Thymus (tissue), 11 donors: Measurements from ENCODE around the gene ZRSR2. TPM values are rescaled to one million over a fixed set of nuclear protein-coding genes. Genes with fewer than 3 reads are reported as not detected.

Experiments used
- DNase-seq, 9 donors: peaks; one replicate each; pipeline ENCODE4 v3.0.0-alpha.2; 2013; ENCODE audit warnings: low spot score in 9 of 9, low read depth in 6 of 9, missing footprints in 1 of 9
- H3K27ac ChIP-seq, 2 donors: one replicate each; pipeline ENCODE4 v1.5.1; 2013; ENCODE audit warnings: control low read depth in 1 of 2, low read depth in 1 of 2, low read length in 1 of 2, mild to moderate bottlenecking in 1 of 2, moderate library complexity in 1 of 2
- H3K27me3 ChIP-seq, 2 donors: one replicate each; pipeline ENCODE4 v1.5.1; 2013; ENCODE audit warnings: low read length in 1 of 2; ENCODE audit not compliant: control insufficient read depth in 2 of 2, insufficient read depth in 1 of 2
- H3K36me3 ChIP-seq, 2 donors: one replicate each; pipeline ENCODE4 v1.5.1; 2013; ENCODE audit warnings: low read length in 1 of 2, mild to moderate bottlenecking in 1 of 2, moderate library complexity in 1 of 2; ENCODE audit not compliant: control insufficient read depth in 2 of 2, insufficient read depth in 2 of 2
- H3K4me1 ChIP-seq, 2 donors: one replicate each; pipeline ENCODE4 v1.5.1; 2013; ENCODE audit warnings: low read length in 2 of 2; ENCODE audit not compliant: control insufficient read depth in 2 of 2, insufficient read depth in 2 of 2
- H3K4me3 ChIP-seq, 2 donors: one replicate each; pipeline ENCODE4 v1.5.1; 2013; ENCODE audit warnings: low read length in 2 of 2, control low read depth in 1 of 2, mild to moderate bottlenecking in 1 of 2
- H3K9me3 ChIP-seq, 2 donors: one replicate each; pipeline ENCODE4 v1.5.1; 2013; ENCODE audit warnings: low read length in 1 of 2, mild to moderate bottlenecking in 1 of 2; ENCODE audit not compliant: control insufficient read depth in 2 of 2, insufficient read depth in 1 of 2
- WGBS: extraction: QIAGEN DNeasy Blood & Tissue Kit; methylation state at CpG from one replicate; pipeline ENCODE4 v1.1.7; 2013; 5-methylcytosine and 5-hydroxymethylcytosine counted together
- polyA plus RNA-seq: library from polyadenylated mRNA; stranded (reverse); fragments of 200-250 nt; gene quantifications from one replicate; pipeline ENCODE4 v1.2.3, GENCODE V29; 2013
- total RNA-seq: library from RNA; stranded (reverse); fragments of 120-200 nt; gene quantifications from one replicate; pipeline ENCODE4 v1.2.4, GENCODE V29; 2013
- donor health status: healthy.

The ZRSR2 gene
- total and polyA plus RNA-seq, 2 donors: 9.5 to 30.0 TPM

DNA sequence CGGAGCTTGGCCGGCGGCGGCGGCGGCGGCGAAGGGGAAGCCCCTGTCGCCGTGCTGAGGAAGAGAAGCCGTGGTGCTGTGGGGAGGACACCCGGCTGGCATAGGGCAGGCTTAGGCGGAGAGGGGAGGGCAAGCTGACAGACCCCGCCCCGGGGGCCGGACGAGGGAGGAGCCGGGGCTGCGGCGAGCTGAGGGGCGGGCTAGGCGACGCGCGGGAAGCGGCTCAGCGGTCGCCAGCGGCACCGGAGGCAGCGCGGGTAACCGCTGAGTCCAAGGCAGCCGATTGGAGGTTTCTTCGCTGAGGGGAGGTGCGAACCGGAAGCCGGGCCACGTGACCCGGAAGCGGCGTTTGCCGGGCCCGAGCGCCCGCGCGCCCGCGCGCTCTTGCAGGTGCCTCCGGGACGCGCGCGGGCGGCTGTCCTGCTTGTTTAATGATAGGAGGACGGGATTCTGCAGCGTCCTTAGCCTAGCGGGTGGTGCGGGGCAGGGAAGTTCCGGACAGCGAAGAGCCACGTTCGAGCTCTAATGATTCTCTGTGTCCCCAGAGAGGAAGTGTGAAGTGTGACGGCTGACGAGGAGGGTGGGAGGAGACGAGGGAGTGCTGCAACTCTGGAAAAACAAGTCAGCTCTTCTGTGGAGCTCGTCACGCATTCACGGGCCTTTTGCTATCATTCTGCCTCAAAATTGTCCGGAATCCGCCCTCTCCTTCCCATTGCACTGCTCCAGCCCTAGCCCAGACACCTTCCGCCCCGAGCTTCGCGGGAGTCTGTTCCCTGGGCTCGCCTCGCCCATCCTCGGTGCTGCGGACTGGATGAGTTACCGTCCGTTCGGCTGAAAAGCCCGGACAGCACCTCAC lies 64.7 kb downstream of the ZRSR2 start, which contains the start of gene AP1S2:
AP1S2 (minus strand) TSS at position 102 of the 856 bp plus-strand sequence. CDS start 2,289 bp downstream, outside the sequence.
- no peaks in the 10 kb centered on the region for H3K9me3 ChIP-seq
- under 1% methylated on average over 81 of the region's 85 CpGs for WGBS
- peak within 1 kb of the TSS; percentile 72 to 73 for H3K4me3 ChIP-seq
- peaks cover 0 to 19% of the 10 kb centered on the region in 2 donors for H3K27me3 ChIP-seq
- DNase-seq: peak; percentile 68 to 98 (median 86)
- H3K27ac ChIP-seq: peak within 1 kb of the TSS; percentile 95 to 96
- H3K36me3 ChIP-seq: peaks cover 0 to 4% of the 10 kb centered on the region in 2 donors
- peaks cover 0 to 14% of the 10 kb centered on the region in 2 donors for H3K4me1 ChIP-seq

- H3K4me3 ChIP-seq: peak overlapping the region; percentile 67 to 73
- peaks cover 0 to 19% of the 10 kb centered on the region in 2 donors for H3K27me3 ChIP-seq
- DNase-seq: peak in 1 of 9 donors; percentile 27
- peak overlapping the region; percentile 95 to 96 for H3K27ac ChIP-seq
- WGBS: 8% methylated on average over 16 of the region's 16 CpGs
- H3K36me3 ChIP-seq: no peaks in the 10 kb centered on the region
- no peaks in the 10 kb centered on the region for H3K9me3 ChIP-seq
- H3K4me1 ChIP-seq: peaks cover 0 to 14% of the 10 kb centered on the region in 2 donors
Observed at GRCh38 chrX:15855568-15856221, 65.4 kb downstream of the ZRSR2 start.

DNA sequence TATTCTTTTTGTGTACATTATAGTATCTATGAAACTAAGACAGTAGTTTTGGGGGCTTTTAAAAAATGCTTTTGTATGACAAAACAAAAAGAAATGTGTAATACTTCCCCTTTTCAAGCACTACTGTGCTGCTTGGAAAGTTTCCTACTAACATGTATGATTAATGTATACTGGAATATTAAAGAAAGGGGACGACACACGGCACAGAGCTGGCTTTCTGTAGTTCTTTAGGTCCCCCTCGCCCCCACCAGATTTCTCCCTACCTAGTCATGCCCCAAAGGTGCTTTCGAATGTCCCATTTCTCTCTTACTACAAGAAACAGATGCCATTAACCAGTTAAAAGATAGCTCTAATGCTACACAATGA lies 65.9 kb downstream of the ZRSR2 start:
- Histone ChIP-seq H3K4me3 (no peak overlapping the region), H3K9me3 (no peaks in the 10 kb centered on the region), H3K4me1 (peaks cover 0 to 14% of the 10 kb centered on the region in 2 donors), H3K27ac (peak overlapping the region in 1 of 2 donors; percentile 96), H3K36me3 (no peaks in the 10 kb centered on the region), H3K27me3 (peaks cover 0 to 19% of the 10 kb centered on the region in 2 donors)
- no peak for DNase-seq
- 19% methylated on average over 4 of the region's 4 CpGs for WGBS

- no peaks in the 10 kb centered on the region for H3K36me3 ChIP-seq
- peaks cover 0 to 14% of the 10 kb centered on the region in 2 donors for H3K4me1 ChIP-seq
- H3K4me3 ChIP-seq: no peak overlapping the region
- no peak overlapping the region for H3K27ac ChIP-seq
- H3K9me3 ChIP-seq: no peaks in the 10 kb centered on the region
- WGBS: 57% methylated on average over 1 of the region's 1 CpG
- no peak for DNase-seq
- peaks cover 0 to 19% of the 10 kb centered on the region in 2 donors for H3K27me3 ChIP-seq
Observed at GRCh38 chrX:15856636-15857035, 66.4 kb downstream of the ZRSR2 start.

GRCh38 chrX:15858051-15858450 lies 67.8 kb downstream of the ZRSR2 start:
- H3K27me3 ChIP-seq: peaks cover 0 to 19% of the 10 kb centered on the region in 2 donors
- H3K4me3 ChIP-seq: no peak overlapping the region
- no peak for DNase-seq
- no peaks in the 10 kb centered on the region for H3K9me3 ChIP-seq
- no peaks in the 10 kb centered on the region for H3K36me3 ChIP-seq
- WGBS: 97% methylated on average over 1 of the region's 1 CpG
- H3K27ac ChIP-seq: no peak overlapping the region
- H3K4me1 ChIP-seq: peaks cover 0 to 14% of the 10 kb centered on the region in 2 donors

DNA sequence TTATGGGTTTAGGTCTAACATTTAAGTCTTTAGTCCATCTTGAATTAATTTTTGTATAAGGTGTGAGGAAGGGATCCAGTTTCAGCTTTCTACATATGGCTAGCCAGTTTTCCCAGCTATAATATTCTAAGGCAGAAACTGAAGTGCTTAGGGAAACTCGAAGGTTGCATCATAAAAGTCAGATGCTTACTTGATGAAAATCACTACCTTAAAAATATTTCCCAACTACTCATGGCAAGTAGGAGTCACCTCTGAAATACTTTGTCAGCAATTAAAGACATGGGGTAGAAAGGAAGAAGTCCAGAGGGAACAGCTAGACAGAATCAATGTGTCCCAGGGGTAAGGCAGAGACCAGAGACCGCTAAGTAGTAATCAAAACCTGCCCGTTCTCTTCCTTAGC lies 70.6 kb downstream of the ZRSR2 start:
- H3K36me3 ChIP-seq: no peaks in the 10 kb centered on the region
- no peak overlapping the region for H3K4me3 ChIP-seq
- no peak for DNase-seq
- H3K27me3 ChIP-seq: peaks cover 0 to 4% of the 10 kb centered on the region in 2 donors
- no peaks in the 10 kb centered on the region for H3K4me1 ChIP-seq
- 92% methylated on average over 3 of the region's 3 CpGs for WGBS
- no peaks in the 10 kb centered on the region for H3K9me3 ChIP-seq
- no peak overlapping the region for H3K27ac ChIP-seq

DNA sequence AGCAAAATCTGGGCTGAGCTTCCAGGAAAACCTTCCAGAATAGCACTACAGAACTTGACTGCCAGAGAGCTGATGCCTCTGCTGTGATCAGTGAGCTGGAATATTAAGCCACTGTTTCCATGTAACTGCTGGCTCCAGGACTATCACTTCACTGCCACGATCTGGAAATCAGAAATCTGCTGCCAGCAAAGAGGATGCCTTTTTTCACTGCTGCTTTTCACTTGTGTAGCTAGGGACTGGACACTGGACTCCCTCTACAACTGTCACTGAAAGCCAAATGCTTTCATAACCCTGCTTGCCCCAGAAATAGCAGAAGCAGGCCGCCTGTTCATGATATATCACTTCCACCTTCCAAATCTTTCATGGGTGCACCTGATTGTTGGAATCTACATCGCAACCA lies 73.7 kb downstream of the ZRSR2 start:
- Histone ChIP-seq H3K36me3 (no peaks in the 10 kb centered on the region), H3K4me1 (no peaks in the 10 kb centered on the region), H3K27ac (no peak overlapping the region), H3K27me3 (peaks cover 0 to 2% of the 10 kb centered on the region in 2 donors), H3K4me3 (no peak overlapping the region), H3K9me3 (no peaks in the 10 kb centered on the region)
- DNase-seq: no peak
- WGBS: 90% methylated on average over 3 of the region's 3 CpGs

DNA sequence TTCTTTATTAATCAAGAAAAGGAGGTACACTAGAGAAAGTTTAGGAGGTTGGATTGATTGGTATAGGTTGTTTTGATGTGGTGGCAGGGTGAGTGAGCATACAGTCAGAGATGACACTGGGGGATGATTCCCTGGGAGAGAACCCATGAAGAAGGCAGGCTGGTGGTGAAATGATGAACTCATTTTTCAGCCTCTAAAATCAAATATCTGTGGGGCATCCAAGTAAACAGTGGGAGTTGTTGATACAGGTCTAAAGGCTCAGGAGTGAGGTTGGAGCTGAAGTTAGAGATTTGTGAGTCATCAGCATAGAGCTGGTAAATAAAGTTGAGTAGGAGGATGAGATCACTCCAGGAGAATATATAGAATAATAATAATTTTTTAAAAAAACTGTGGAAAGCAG lies 74.3 kb downstream of the ZRSR2 start:
- Histone ChIP-seq H3K4me1 (no peaks in the 10 kb centered on the region), H3K9me3 (no peaks in the 10 kb centered on the region), H3K27ac (no peak overlapping the region), H3K4me3 (no peak overlapping the region), H3K27me3 (peaks cover 0 to 2% of the 10 kb centered on the region in 2 donors), H3K36me3 (no peaks in the 10 kb centered on the region)
- no peak for DNase-seq

DNA sequence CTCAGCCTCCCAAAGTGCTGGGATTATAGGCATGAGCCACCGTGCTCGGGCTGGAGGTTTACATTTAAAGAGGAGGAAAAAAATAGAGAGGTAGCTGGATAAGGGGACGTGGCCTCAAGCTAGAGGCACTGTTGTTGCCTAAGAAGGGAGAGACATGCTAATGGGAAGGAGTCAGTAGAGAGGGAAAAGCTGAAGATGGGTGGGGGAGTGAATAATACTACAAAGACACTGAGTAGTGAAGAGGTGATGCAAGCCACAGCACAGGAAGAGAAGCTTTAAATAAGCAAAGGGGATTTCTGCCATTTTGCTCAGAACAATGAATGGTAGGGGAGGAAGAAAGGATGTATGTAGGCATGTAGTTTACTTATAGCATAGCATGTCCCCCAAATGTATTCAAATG lies 75.9 kb downstream of the ZRSR2 start:
- H3K36me3 ChIP-seq: no peaks in the 10 kb centered on the region
- H3K4me3 ChIP-seq: no peak overlapping the region
- no peaks in the 10 kb centered on the region for H3K4me1 ChIP-seq
- H3K27me3 ChIP-seq: peaks cover 0 to 2% of the 10 kb centered on the region in 2 donors
- no peaks in the 10 kb centered on the region for H3K9me3 ChIP-seq
- no peak overlapping the region for H3K27ac ChIP-seq
- DNase-seq: no peak
- WGBS: 91% methylated on average over 3 of the region's 3 CpGs
